HG03064 (cell line): Measurements from ENCODE around the gene MMRN1.

Experiments used
- ATAC-seq: cut with Tn5 transposase; IDR thresholded peaks from one replicate; pipeline ENCODE4 v1.9.1; 2021; ENCODE audit warnings: low read depth; ENCODE audit not compliant: unreplicated experiment

MMRN1 gene

DNA sequence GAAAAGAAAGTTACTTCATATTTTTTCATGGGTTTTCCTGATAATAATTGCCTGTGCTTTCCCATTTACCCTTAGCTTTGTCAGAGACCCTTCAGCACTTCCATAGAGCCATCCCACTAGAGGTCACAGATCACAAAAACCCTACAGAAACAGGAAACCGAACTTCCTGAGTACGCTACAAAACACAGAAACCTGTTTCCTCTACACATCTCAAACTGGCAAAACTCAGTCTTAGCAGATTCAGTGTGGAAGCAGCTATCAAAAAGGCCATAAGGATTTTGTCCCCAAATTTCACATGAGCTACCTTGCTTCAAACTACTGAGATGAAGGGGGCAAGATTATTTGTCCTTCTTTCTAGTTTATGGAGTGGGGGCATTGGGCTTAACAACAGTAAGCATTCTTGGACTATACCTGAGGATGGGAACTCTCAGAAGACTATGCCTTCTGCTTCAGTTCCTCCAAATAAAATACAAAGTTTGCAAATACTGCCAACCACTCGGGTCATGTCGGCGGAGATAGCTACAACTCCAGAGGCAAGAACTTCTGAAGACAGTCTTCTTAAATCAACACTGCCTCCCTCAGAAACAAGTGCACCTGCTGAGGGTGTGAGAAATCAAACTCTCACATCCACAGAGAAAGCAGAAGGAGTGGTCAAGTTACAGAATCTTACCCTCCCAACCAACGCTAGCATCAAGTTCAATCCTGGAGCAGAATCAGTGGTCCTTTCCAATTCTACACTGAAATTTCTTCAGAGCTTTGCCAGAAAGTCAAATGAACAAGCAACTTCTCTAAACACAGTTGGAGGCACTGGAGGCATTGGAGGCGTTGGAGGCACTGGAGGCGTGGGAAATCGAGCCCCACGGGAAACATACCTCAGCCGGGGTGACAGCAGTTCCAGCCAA is at the start of gene MMRN1:
Gene MMRN1, plus strand, starts transcription at position 206 of the 902 bp plus-strand sequence. Its CDS starts 118 bp downstream, at position 324.
- no peak for ATAC-seq

DNA sequence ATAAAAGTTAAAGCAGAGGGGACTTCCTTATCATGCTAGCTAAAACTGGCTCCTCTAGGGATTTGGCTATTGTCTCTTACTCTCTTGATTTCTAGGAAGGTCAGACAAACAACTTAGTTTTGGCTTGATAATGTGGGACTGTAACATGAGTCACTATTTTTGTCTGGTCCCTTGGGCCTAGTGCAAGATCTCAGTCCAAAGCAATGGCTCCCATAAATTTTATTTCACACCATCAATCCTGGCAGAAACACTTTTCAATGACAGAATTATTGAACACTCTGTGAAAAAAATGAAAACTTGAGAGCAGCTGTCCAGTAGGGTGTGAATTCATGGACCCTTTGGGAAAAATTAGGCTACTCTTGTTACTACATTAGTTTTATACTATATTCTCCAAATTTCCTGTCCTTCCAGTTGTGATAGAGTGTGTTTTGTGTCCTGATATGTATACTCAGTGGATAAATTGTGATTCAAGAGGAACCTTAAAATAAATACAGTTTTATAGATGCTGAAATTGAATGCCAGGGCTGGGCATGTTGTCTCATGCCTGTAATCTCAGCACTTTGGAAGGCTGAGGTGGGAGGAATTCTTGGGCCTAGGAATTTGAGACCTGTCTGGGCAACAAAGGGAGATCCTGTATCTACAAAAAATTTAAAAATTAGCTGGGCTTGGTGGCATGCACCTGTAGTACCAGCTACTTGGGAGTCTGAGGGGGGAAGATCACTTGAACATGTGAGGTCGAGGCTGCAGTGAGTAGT is 46.9 kb upstream of the MMRN1 start:
- no peak for ATAC-seq

GRCh38 chr4:89855236-89855635 is 39.4 kb upstream of the MMRN1 start:
- ATAC-seq, result no peak

DNA sequence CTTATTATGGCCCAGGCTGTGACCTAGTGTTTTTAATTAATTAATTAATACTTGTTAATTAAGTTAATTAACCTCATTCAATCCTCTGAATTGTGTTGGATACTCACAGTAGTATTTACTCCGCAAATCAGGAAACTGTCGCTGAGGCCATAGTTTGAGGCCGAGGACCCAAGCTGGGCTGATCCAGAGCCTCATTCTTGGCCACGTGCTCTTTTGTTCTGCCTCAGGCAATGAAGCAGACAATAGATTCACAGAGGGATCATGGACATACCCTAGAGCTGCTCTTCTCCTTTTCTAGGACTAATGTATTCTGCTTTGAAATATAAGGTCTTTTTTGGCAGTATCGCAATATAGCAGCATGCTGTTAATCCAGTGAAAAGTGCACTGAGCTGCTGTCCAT is 33.7 kb upstream of the MMRN1 start:
- ATAC-seq, result no peak

GRCh38 chr4:89863533-89863932 is 31.1 kb upstream of the MMRN1 start:
- no peak for ATAC-seq

DNA sequence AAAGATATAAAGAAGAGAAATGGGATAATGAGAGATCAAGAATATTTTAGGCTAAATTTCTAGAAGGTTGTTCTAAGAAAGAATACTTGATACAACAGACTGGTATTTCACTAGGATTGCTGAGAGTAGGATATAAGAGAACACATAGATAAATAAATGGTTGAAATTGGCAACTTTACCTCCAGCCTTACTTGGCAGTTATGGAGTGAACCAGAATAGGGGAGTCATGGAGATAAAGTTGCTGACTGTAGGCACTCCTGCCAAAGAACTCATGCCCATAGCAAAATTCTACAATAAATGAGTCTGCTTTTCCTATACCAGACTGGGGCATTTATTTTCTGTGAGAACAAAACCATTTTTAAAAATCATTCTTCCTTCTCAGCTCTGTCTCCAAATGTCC is 26.4 kb upstream of the MMRN1 start:
- no peak for ATAC-seq

DNA sequence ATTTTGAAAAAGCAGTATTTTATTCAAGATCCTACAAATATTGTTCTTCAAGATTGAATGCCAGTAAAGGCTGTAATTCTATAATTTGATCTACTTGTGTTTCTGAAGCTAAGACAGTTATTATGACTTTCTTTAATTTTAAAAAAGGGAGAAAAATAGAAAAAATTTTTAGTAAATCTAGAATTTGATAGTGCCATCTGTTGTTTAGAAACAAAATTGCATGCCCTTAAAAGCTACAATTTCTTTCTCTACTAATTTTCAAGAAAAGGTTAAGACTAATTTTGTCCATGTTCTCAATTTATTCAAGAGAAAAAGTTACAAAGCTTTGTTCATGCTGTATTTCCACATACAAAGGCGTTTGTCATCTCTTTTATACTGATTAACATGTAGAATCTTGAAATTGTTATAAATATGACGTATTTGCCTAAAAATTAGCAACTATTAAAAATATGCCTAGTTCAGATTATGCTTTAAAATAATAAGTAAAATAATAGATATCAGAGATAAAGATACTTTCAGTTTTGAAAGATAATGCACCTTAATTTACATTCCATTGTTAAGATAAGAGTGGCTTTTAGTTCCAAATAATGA is 25.6 kb upstream of the MMRN1 start:
- ATAC-seq, result no peak

- ATAC-seq, result no peak
Measured at GRCh38 chr4:89871211-89871610, 23.4 kb upstream of the MMRN1 start.

- ATAC-seq, result no peak
Measured at GRCh38 chr4:89876548-89876947, 18.1 kb upstream of the MMRN1 start.

GRCh38 chr4:89878611-89879010 is 16.0 kb upstream of the MMRN1 start:
- no peak for ATAC-seq

DNA sequence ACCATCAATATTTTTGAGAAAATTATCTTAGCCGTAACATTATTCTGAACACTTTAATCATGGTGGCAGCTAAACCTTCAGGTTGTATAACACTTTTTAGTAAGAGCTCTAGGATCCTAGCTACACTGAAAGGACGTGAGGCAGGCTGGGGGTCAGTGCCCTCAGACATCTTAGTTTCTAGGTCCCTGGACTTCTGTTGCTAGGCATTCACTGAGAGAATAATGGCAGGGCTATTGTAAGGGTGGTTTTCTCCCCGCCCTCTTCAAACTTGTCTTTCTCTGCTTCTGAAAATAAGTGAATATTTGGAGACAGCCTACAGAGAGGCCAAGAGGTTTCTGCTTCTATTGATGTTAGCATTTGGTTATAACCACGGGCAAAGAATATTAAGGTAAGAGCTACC is 15.4 kb upstream of the MMRN1 start:
- no peak for ATAC-seq

DNA sequence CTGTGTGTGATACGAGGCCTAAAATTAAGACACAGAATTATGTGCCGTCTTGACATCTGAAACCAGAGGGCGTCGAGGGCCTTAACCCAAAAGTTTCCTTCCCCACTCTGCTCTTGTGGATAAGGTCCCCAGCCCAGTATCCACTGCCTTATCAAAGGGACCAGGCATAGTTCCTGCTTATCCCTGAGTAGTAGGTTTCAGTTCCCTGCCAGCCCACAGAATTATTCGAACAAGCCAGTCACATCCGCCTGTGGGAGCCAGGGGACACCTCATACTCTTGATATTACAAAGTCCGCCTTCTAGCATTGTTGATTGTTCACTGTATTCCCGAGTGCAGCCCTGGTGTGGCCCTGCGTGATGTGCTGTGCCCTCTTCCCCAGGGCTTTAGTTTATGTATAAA is 5.4 kb upstream of the MMRN1 start:
- no peak for ATAC-seq

GRCh38 chr4:89897867-89898266 is 3.2 kb downstream of the MMRN1 start:
- ATAC-seq, result no peak

DNA sequence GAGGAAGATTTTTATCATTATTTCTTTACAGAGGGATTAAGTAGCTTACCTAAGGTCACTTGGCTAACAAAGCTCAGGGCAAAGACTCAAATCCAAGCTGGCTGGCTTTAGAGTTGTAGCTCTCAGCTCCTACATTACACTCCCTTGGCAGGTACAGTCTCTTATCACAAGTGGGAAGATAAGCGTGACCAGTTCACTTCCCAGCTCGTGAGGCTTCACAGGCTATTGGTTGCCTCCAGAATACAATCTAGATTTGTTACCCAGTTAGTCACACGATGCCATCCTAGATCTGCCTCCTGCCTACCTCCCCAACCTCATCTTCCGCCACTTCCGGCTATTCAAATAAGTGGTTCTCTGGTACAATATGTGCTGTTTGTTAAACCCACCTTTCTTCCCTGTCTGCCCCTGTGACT is 3.7 kb downstream of the MMRN1 start:
- ATAC-seq, result no peak

GRCh38 chr4:89899152-89899551 is 4.5 kb downstream of the MMRN1 start:
- ATAC-seq, result no peak

GRCh38 chr4:89899854-89900253 is 5.2 kb downstream of the MMRN1 start:
- ATAC-seq, result no peak

DNA sequence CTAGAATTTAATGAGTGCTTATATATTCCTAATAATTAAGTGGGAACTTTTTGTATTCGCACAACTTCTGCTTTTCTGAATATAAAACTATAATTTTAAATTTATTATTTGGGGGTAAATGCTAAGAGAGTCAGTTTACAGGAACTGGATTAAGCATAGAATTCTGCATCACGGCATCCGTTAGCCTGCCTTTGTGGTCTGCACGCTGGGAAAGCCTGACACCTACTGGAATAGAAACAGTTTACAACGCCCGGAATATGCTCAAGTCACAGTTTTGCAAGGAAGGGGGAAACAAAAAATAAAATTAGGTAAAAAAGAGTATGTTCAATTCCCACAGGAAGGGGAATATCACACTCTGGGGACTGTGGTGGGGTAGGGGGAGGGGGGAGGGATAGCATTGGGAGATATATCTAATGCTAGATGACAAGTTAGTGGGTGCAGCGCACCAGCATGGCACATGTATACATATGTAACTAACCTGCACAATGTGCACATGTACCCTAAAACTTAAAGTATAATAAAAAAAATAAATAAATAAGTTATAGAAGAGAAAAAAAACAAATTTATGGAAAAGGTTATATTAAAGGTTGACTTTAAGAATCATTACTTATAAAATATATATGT is 7.3 kb downstream of the MMRN1 start:
- ATAC-seq, result peak; percentile 75

GRCh38 chr4:89904524-89904923 is 9.9 kb downstream of the MMRN1 start:
- no peak for ATAC-seq

GRCh38 chr4:89906316-89906715 is 11.7 kb downstream of the MMRN1 start:
- ATAC-seq, result no peak

DNA sequence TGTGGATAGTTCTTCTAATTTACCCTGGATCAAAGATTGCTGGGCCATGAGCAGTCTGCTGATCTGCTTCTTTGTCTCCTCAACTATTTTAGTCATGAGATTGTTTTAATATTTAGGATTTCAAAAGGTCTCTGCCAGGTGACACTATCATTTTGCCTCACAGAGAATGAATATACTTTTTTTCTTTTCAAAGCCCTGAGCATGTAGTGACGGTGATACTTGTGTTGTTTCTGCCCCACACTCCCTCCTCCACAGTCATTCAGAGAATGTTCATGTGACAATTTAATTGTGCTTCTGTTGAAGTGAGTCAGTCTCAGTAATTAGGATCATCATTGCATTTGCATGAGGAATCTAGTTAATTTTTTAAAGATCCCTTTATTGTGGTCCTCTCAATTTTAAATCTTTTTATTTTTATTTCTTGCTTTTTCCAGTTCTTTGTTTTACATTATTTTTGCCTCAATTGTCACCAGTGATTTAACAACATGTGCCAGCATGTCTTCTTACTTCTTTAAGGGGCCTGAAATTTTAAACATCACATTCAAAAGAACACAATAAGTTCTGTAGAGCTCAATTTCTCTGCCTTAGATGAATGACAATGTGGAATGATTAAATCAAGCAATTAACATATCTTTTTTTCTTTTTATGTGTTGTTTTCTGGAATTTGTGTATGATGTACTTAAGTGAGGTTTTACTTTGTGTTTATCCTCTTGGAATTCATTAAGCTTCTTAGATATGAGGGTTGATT is 12.3 kb downstream of the MMRN1 start:
- no peak for ATAC-seq
